HG02798 (cell line): ENCODE measurements around the gene RRBP1.

ENCODE experiments used
- ATAC-seq: cut with Tn5 transposase; IDR thresholded peaks from one replicate; pipeline ENCODE4 v1.9.1; 2021; ENCODE audit warnings: mild to moderate bottlenecking; ENCODE audit not compliant: unreplicated experiment, poor library complexity

Gene RRBP1

DNA sequence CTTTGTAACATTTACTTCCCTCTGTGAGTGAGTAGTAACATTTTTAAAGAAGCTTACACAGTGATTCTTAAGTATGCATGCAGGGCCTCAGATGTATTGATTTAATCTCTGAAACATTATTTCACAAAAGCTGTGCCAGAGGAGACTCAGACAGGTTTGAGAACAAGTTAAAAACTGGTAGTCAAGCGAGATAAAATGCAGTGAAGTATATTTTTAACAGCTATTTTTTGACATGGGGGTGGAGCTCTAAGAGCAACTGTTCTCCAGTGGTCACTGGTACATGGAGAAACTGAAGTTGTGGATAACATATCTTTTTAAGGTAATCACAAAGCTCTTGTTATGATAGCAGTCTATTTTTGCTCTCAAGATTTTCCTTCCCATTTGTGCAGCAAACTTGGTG lies 91.8 kb downstream of the RRBP1 start:
- no peak for ATAC-seq

GRCh38 chr20:17589161-17589834 lies 92.7 kb downstream of the RRBP1 start:
- ATAC-seq: no peak

DNA sequence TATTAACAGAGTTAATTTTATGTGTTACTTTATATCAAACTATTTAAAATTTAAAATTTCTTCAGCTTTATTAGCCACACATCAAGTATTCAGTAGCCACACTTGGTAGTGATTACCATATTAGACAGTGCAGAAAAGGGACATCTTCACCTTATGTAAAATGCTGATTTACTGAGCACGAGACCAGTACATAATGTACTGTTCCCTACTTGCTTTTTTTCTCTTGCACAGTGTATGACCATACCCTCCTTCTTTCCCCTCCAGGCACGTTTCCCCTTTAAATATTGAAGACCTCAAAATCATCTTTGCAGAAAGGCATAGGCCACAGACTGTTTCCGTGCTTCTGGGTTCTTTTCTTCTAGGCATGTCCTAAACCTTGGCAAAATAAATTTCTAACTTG lies 94.2 kb downstream of the RRBP1 start:
- no peak for ATAC-seq

GRCh38 chr20:17587148-17587547 lies 94.9 kb downstream of the RRBP1 start:
- no peak for ATAC-seq

DNA sequence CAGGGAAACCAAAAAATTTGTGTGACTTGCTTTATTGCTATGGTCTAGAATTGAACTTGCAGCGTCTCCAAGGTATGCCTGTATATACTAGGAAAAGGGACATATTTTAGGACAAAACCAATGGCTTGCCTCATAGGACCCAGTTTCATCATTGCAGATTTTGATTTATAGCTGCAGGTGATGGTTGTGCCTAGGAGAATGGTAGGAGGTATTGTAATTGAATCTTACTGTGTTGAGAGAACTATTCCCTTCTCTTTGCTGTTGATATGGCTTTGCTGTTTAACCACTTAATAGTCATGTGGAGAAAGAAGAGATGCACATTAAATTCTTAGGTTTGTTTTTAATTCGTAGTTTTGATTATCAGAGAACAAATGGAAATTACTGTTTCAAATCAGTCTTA lies 95.8 kb downstream of the RRBP1 start:
- no peak for ATAC-seq

DNA sequence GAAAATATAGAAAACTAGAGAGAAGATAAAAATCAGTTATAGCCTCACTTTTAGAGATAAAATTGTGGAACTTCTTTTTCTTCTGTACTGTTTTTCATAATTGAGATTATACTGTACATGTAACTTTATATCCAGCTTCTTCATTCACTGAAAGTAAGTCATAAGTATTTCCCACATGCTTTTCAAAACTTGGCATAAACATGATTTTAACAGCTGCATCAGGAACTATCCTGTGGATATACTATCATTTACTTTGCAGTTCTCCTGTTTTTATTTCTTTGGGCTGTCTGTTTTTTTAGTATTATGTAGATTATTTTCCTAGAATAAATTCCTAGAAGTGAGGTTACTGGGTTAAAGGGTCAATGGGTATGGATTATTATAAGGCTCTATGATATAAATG lies 97.4 kb downstream of the RRBP1 start:
- no peak for ATAC-seq

DNA sequence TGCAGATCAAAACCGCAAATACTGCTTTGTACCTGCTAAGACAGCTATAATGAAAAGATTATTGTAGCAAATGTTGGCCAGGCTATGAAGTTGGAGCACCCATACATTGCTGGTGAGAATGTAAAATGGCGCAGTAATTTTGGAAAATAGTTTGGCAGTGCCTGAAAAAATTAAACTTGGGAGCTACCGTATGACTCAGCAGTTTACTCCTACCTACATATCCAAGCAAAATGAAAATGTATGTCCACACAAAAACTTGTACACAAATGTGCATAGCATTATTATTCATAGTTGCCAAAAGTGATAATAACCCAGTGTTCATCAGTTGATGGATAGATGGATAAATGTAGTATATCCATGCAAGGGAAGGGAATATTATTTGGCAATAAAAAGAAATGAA lies 98.9 kb downstream of the RRBP1 start:
- no peak for ATAC-seq

DNA sequence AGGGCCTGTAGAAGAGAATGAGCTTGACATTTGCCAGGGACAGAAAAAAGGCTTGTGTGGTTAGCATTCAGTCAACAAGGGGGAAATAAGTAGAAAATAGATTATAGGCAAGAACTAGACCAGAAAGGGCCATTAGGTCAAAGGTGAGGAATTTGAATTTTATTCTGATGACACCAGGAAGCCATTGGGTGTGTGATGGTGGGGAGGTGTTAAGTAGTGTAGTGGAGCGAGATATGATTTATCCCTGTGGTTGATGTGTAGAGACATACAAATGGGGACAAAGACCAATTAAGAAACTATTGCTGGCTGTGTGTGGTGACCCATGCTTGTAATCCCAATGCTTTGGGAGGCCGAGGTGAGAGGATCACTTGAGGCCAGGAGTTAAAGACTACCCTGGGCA lies 101.1 kb downstream of the RRBP1 start:
- no peak for ATAC-seq

- ATAC-seq: no peak
Observed at GRCh38 chr20:17579369-17580039, 102.5 kb downstream of the RRBP1 start.

DNA sequence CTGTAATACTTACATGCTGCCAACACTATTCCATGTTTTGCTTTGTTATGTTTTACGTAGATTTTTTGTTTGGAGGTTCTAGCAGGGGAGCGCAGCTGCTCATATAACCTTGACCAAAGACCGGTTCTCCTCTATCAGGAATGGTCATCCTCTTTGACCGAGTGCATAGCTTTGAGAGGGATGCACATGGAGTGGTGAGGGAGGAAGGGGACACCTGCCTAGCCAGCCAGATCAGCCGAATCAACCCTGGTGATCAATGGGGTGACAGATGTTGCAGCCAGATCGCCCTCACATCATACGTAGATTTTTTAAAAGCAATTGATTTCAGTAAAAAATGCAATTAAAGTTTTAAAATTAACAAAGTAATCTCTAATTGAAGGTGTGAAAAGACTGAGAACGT lies 105.8 kb downstream of the RRBP1 start:
- no peak for ATAC-seq

- ATAC-seq: no peak
Observed at GRCh38 chr20:17573463-17573862, 108.6 kb downstream of the RRBP1 start.

- ATAC-seq: no peak
Observed at GRCh38 chr20:17572034-17572638, 109.9 kb downstream of the RRBP1 start.

GRCh38 chr20:17571153-17571527 lies 110.9 kb downstream of the RRBP1 start:
- ATAC-seq: peak; percentile 30

DNA sequence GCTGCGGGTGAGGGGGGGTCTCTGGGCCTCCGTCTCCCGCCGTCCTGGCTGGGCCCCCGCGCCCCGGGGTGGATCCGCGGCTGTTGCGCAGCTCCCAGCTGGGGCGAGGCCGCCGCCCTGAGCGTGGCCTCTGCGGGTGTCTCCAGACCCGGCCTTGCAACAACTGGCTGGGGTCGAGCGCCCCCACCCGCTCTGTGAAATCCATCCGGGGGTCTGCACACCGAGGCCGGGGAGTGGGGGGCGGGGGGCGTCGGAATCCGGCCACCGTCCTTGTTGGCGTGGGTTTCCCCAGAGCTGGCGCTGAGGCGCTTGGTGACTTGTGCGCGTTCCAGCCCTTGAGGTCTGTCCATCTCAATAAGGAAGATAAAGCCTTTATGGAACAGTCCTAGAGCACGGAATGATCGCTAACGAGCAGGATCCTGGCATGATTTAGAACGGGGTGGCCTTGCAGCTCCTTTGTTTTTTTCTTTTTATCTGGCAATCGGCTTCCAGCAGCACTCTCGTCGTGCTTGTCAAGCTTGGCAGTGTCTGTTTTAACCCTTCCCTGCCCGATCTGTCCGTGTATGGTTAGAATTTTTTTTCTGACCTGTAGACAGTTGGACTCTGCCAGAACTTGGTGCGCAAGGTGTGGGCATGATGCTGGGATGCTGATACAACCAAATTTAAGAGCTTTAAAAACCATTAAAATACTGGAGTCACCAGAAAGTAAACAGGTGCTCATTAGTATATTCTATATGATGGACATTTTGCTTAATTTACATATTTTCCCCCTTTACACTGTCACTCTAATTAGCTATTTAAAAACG lies 111.5 kb downstream of the RRBP1 start:
- ATAC-seq: peak; percentile 37

DNA sequence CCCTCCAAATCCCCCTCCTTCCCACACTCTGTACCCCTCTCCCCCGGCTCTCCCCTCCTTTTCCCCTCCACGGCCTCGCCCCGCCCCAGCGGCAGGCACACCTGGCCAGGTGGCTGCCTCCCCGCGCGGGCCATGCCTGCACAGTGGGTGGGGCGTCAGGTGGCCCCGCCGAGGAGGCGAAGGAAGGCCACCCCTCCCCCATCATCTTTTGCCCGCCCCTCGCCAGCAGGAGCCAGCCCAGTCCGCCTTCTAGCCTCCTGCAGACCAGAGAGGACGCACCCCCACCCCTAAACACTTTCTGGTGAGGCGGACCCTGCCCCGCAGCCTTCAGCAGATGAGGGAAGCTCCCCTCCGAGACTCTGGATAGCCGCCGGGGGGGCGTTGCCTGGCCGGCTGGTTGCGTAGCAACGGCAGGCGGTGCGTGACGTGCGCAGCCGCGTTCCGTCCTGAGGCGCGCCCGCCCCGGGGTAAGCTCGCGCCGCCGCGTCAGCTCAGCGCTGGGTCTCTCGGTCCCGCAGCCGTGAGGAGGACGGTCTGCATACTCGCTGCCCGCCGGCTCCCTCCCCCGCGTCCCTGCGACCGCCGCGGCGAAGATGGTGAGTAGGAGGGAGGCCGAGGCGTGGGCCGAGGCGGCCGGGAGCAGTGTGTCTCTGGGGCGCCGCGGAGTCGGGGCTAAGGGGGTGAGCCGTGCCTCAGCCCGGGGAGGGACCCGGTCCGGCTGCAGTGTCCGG lies 112.3 kb downstream of the RRBP1 start, which contains the start of gene DSTN:
Gene DSTN (plus strand): TSS at position 460 of the 731 bp plus-strand sequence. CDS start 134 bp downstream, at position 594.
- peak; percentile 94 for ATAC-seq

DNA sequence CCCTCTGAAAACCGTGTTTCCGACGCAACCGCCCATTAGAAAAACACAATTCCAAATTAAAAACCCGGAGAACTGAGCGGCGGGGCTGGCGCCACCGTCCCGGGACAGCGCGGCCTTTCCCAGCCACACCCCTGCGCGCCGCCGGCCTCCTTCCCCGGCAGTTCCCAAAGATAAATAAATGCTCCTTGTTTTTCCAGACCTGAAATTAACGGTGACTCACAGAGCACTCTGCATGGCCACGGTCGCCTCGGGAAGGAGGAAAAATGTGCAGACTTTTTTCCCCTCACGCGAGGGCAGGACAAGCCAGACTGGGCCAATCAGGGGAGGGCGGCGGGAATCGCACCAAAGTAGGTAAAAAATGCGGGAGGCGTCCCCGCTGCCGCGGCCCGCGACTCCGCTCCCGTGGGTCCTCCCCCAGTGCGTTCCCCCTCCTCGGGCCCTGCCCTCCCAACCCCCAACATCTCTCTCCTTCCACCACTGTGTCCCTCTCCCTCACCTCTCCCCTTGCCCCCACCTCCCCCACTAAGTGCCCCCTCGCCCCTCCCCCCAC lies 113.0 kb downstream of the RRBP1 start:
- no peak for ATAC-seq

DNA sequence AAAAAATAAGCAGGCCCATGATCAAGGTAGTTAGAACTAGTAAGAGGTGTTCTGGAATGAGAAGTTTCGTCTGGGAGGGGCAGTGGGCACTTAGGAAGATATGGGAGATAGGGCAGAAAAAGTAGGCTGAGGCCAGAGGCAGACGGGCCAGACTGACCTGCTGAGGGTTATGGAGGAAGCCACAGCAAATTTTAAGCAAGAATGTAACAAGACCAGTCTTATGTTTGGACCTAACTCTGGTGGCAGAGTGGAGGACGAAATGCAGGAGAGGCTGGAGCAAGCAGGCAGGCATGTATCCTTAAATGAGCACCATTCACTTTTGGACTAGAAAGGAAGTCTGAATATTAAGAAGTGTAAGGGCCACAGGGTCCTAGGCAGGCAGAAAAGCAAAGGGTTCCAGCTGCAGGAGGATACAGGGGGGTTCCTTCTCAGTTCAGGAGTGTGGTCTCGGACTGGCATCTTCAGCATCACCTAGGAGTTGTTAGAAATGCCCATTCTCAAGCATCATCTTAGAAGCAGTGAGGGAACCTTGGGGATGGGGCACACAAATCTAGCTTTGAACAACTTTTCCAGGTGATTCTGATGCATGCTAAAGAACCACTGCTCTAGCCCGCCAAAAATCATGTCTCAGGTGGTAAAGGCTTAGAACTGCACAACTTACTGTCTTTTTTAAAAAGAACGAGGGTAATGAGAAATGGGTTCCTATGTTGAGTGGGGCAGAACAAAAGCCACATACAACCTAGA lies 113.8 kb downstream of the RRBP1 start:
- ATAC-seq: no peak

- ATAC-seq: no peak
Observed at GRCh38 chr20:17566345-17566744, 115.7 kb downstream of the RRBP1 start.

- ATAC-seq: no peak
Observed at GRCh38 chr20:17565169-17565845, 116.7 kb downstream of the RRBP1 start.
